ENCODE results near the gene GLI1.

DNA sequence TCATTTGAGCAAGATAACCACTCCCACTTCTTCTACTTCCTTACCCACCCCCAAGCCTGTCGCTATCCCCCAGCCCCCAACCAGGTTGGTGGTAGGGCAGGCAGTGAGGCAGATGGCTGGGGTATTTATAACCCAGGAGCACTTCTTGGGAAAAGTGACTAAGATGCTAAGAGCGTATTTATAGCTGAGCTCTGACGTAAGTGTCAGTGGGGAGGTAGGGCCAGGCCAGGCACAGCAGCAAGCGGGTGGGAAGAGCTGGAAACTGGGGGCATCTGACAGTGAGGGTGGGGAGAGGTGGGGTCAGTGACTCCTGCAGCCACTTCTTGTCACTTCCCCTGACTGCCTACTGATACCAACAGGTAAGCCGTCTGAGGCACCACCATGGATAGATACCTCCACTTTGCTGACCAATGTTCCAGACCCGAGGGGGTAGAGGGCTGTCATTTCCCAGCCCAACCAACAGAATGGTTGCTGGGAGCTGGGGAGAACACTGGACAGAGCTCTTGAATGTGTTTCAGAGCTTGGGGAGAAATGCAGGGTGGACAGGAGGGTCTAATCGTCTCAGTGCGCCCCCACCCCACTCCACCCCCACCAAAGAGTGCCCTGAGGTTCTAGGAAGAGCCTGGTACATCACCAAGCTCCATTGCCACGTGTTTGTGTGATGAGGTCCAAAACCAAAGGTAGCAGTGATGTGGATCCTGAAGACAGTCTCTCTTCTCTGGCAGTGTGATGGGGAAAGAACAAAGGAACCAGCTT, 7.2 kb upstream of the GLI1 start:
- TF ChIP-seq, protein P1, sequence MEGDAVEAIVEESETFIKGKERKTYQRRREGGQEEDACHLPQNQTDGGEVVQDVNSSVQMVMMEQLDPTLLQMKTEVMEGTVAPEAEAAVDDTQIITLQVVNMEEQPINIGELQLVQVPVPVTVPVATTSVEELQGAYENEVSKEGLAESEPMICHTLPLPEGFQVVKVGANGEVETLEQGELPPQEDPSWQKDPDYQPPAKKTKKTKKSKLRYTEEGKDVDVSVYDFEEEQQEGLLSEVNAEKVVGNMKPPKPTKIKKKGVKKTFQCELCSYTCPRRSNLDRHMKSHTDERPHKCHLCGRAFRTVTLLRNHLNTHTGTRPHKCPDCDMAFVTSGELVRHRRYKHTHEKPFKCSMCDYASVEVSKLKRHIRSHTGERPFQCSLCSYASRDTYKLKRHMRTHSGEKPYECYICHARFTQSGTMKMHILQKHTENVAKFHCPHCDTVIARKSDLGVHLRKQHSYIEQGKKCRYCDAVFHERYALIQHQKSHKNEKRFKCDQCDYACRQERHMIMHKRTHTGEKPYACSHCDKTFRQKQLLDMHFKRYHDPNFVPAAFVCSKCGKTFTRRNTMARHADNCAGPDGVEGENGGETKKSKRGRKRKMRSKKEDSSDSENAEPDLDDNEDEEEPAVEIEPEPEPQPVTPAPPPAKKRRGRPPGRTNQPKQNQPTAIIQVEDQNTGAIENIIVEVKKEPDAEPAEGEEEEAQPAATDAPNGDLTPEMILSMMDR (IDR thresholded peaks at IDR 0.05; ENCODE audit: insufficient read depth, low read depth, low read length): no peak
- no peak for TF ChIP-seq EZH2 (IDR thresholded peaks at IDR 0.05; ENCODE audit: insufficient read depth, low read length)

All from astrocyte (in vitro differentiated cells and primary cell).